Heart right ventricle (tissue), 16 donors: Measurements from ENCODE around the gene PDE2A. TPM values are rescaled to one million over a fixed set of nuclear protein-coding genes. Genes with fewer than 3 reads are reported as not detected.

Experiments
- ATAC-seq, 8 donors: fragments of 200-7000 bp; cut with Tn5 transposase; one replicate each; pipeline ENCODE4 v1.9.1; 2020; ENCODE audit warnings: mild to moderate bottlenecking in 8 of 8, moderate library complexity in 8 of 8, moderate number of reproducible peaks in 1 of 8
- DNase-seq, 2 donors: peaks; one replicate each; pipeline ENCODE4 v3.0.0-alpha.2; 2020
- H3K27ac ChIP-seq, 10 donors: fragments of 200-600 bp; sonication (generic) in 2 of 10; one replicate each; pipeline versions ENCODE4 v1.5.0 to v1.8.0; 2020 to 2022; ENCODE audit warnings: mild to moderate bottlenecking in 3 of 10
- H3K27me3 ChIP-seq, 7 donors: fragments of 200-600 bp; one replicate each; pipeline ENCODE4 v1.8.0; 2021 to 2022; ENCODE audit warnings: mild to moderate bottlenecking in 2 of 7
- H3K36me3 ChIP-seq, 9 donors: fragments of 200-600 bp; sonication (generic) in 1 of 9; one replicate each; pipeline versions ENCODE4 v1.5.0 to v1.8.0; 2020 to 2022; ENCODE audit warnings: mild to moderate bottlenecking in 2 of 9
- H3K4me1 ChIP-seq, 9 donors: fragments of 200-600 bp; sonication (generic) in 1 of 9; one replicate each; pipeline versions ENCODE4 v1.5.0 to v1.8.0; 2020 to 2022; ENCODE audit warnings: mild to moderate bottlenecking in 4 of 9
- H3K4me3 ChIP-seq, 10 donors: fragments of 200-600 bp; sonication (generic) in 2 of 10; one replicate each; pipeline versions ENCODE4 v1.5.0 to v1.8.0; 2020 to 2022; ENCODE audit warnings: mild to moderate bottlenecking in 7 of 10, moderate library complexity in 2 of 10
- H3K9me3 ChIP-seq, 11 donors: fragments of 200-600 bp in 10 of 11; sonication (generic) in 2 of 11; one replicate each; pipeline versions ENCODE4 v1.5.0 to v1.8.0; 2013 to 2022; ENCODE audit warnings: mild to moderate bottlenecking in 2 of 11, control low read depth in 1 of 11, moderate library complexity in 1 of 11
- WGBS, 2 donors: extraction: QIAGEN DNeasy Blood & Tissue Kit; methylation state at CpG; one replicate each; pipeline ENCODE4 v1.1.7; 2013; ENCODE audit warnings: inconsistent platforms in 1 of 2; 5-methylcytosine and 5-hydroxymethylcytosine counted together
- intact Hi-C, 10 donors: fragments of 100-400 bp; cut with DNase I; formaldehyde crosslinking; loops; one replicate each; pipeline versions ENCODE4 v1.11.1 to v1.14.2; 2022
- polyA plus RNA-seq, 2 donors: library from polyadenylated mRNA; stranded (reverse); fragments of 200-250 nt; gene quantifications; one replicate each; pipeline ENCODE4 v1.2.3, GENCODE V29; 2013
- total RNA-seq, 10 donors: library from RNA; stranded (reverse); fragmentation: NEBNext Ultra II Directional in 3 of 10; extraction: Animal tissue kit (Norgen Biotek cat#: 25700) in 3 of 10; gene quantifications; one replicate each; pipeline versions ENCODE4 v1.2.1 to v1.2.4, GENCODE V29; 2021 to 2023
- TF ChIP-seq, protein P1 (sequence below), 9 donors: fragments of 200-600 bp; sonication (generic) in 2 of 9; IDR thresholded peaks; one replicate each; pipeline versions ENCODE4 v1.5.0 to v1.8.0; 2021 to 2022; ENCODE audit warnings: antibody characterized with exemption in 9 of 9, mild to moderate bottlenecking in 5 of 9, moderate library complexity in 1 of 9
- donor health status: Arrhythmogenic right ventricular cardiomyopathy.
- donor health status: ischemic (EF 13 %, LVEDD 7.1; RV severe dilation, severe dysfunction).
- donor health status: healthy with polysubstance abuse.
- donor health status: DM: no; HTN: yes; CAD: no.
- donor health status: DM: no; HTN: no; CAD: no.
- donor health status: ischemic (EF 25% LVEDD 6.9; RV normal size, moderate dysfunction).
- donor health status: ischemic (EF 25% LVEDD 5.7; RV mildly dilated, moderate dysfunction).
- donor health status: healthy.
- donor health status: DM: yes; HTN: yes; CAD: no.
- donor health status: Ischemic cardiomyopathy.
- donor health status: ischemic (EF 35%, LVEDD 5.7; RV mildly dilated, moderate dysfunction).
- donor health status: nonischemic (EF 11% LVEDD 7.7; RV severe dilation, severe dysfunction).
- donor health status: DM: yes; HTN: yes; CAD: no.
- donor health status: PGD.
- donor health status: ischemic (EF 29% LVEDD 5.4; RV normal size, mild dysfunction).
- donor health status: nonischemic (EF 23%, LVEDD 6.1; RV moderate dilation, normal function).

Gene PDE2A
- total and polyA plus RNA-seq, 12 donors = 10.4 to 47.6 (median 30.2) TPM

DNA sequence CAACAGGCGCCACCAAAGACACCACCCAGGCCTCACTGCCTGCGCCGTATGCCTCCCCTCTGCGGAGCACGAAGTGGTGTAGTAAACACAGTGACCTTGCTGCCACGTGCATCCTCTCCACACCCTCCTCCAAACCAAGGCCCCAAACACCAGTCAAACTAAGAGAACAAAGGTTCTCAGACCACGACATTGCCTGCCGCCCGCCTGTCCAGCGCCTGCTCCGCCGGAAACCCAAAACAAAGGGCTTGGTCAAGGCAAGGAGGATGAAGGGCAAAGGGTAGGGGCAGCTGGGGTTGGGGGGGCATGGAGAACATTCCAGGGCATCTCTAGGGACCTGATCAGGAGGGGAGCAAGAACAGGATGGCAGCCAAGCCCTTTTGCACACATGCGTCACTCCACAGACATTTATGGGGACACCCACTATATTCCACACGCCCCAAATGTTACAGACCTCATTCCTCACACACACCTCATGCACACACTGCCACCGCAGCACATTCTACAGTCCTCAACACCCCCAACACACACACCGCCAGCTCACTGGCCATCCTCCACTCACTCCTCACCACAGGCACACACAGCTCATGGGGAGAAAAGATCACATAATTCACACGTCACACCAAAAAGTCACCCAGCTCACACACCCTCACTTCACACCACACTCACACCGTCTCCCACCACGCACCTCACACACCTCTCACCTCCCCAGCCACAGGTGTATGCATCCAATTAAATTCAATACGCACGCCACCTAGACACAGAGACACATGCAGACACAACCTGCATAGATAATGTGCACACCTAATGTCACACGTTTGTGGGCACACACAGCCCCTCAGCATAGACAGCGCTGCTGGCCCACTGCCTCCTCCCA lies 34.5 kb downstream of the PDE2A start:
- intact Hi-C loops = loop anchor here in 6 of 10 donors (5.0 to 10.0 kb wide), 3 partner anchors 52 to 165 kb away; no protein-coding TSS in a partner anchor
- TF ChIP-seq, protein P1, sequence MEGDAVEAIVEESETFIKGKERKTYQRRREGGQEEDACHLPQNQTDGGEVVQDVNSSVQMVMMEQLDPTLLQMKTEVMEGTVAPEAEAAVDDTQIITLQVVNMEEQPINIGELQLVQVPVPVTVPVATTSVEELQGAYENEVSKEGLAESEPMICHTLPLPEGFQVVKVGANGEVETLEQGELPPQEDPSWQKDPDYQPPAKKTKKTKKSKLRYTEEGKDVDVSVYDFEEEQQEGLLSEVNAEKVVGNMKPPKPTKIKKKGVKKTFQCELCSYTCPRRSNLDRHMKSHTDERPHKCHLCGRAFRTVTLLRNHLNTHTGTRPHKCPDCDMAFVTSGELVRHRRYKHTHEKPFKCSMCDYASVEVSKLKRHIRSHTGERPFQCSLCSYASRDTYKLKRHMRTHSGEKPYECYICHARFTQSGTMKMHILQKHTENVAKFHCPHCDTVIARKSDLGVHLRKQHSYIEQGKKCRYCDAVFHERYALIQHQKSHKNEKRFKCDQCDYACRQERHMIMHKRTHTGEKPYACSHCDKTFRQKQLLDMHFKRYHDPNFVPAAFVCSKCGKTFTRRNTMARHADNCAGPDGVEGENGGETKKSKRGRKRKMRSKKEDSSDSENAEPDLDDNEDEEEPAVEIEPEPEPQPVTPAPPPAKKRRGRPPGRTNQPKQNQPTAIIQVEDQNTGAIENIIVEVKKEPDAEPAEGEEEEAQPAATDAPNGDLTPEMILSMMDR (IDR thresholded peaks at IDR 0.05) = no peak
- ATAC-seq = peak in 7 of 8 donors; percentile 36 to 70 (median 52)
- WGBS, 2 donors = 60 to 65% methylated on average over 23 of the region's 23 CpGs
- peak; percentile 52 for DNase-seq
- H3K9me3 ChIP-seq = no peaks in the 10 kb centered on the region
- peak overlapping the region in 8 of 10 donors; percentile 63 to 75 (median 73) for H3K4me3 ChIP-seq
- peaks cover 14 to 81% (median 56%) of the 10 kb centered on the region in 9 donors for H3K4me1 ChIP-seq
- H3K27me3 ChIP-seq = peaks cover 0 to 50% (median 0%) of the 10 kb centered on the region in 7 donors
- H3K27ac ChIP-seq = peak overlapping the region in 8 of 10 donors; percentile 25 to 87 (median 62)
- H3K36me3 ChIP-seq = no peaks in the 10 kb centered on the region

DNA sequence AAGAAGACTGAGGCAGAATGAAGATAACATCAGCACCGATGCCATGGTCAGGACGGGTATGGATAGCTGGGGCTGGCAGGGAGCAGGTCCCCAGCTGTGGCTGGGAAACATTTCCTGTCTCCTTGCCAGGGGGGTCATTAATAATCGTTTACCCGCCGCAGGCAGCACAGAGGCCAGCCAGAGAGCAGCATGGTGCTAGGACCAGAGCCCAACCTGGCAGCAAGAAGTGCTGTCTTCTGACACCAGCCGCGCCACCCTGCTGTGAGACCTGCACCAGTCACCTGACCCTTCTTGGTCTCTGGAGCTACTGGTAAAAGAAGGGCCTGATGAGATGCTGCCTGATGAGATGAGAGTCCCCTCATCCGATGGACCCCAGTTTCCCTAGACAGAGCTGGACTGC lies 36.3 kb downstream of the PDE2A start:
- Histone ChIP-seq H3K27ac (peak overlapping the region in 3 of 10 donors; percentile 24 to 87 (median 80)), H3K27me3 (peaks cover 0 to 50% (median 0%) of the 10 kb centered on the region in 7 donors), H3K4me1 (peaks cover 20 to 93% (median 65%) of the 10 kb centered on the region in 9 donors), H3K9me3 (no peaks in the 10 kb centered on the region), H3K4me3 (no peak overlapping the region), H3K36me3 (no peaks in the 10 kb centered on the region)
- intact Hi-C loops = no loop called here
- TF ChIP-seq, protein P1 (IDR thresholded peaks at IDR 0.05) = no peak
- ATAC-seq (no peak), DNase-seq (no peak)
- 65 to 80% methylated on average over 8 of the region's 8 CpGs for WGBS, 2 donors

DNA sequence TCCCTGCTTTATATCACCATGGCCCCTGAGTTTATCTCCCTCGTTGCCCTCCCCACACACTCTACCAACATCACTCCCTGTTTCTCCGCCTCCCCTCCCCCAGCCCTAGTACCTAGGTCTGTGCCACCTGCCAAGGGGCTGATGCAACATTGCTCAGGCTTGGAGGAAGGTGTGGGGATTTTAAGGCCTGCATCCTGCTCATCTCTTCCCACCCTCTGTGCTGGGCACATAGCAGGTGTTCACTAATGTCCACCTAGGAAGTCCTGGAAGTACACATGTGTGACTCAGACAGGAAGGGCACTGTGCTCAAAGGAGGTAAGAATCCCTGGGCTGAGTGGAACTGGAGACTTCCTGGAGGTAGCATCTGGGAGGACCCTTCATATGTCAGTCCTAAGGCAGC lies 37.0 kb downstream of the PDE2A start:
- Histone ChIP-seq H3K9me3 (no peaks in the 10 kb centered on the region), H3K4me1 (peaks cover 20 to 95% (median 66%) of the 10 kb centered on the region in 9 donors), H3K27me3 (peaks cover 0 to 43% (median 0%) of the 10 kb centered on the region in 7 donors), H3K36me3 (no peaks in the 10 kb centered on the region), H3K27ac (peak overlapping the region in 8 of 10 donors; percentile 24 to 90 (median 82)), H3K4me3 (no peak overlapping the region)
- DNase-seq = no peak
- ATAC-seq = no peak
- intact Hi-C loops = no loop called here
- WGBS, 2 donors = 69 to 74% methylated on average over 2 of the region's 2 CpGs
- TF ChIP-seq, protein P1 (IDR thresholded peaks at IDR 0.05) = no peak

DNA sequence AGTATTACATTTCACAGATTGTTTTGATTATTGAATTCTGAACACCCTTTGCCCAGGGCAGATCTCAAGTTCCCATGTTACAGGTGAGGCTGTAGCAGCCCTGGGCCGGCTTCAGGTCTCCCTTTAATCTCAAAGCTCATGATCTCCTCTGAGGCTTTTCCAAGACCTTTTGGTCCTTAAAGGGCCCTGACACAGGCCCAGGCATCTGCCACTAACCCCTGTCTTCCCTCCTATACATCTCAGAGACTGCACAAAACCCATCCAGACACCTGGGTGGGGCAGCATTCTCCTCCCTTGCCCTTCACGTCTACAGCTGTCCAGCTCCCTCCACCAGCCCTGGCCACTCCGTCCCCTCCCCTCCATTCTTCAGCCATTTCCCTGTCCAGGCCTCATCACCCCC lies 37.8 kb downstream of the PDE2A start:
- TF ChIP-seq, protein P1 (IDR thresholded peaks at IDR 0.05) = no peak
- peaks cover 0 to 35% (median 0%) of the 10 kb centered on the region in 7 donors for H3K27me3 ChIP-seq
- H3K4me1 ChIP-seq = peaks cover 21 to 95% (median 69%) of the 10 kb centered on the region in 9 donors
- ATAC-seq (no peak), DNase-seq (no peak)
- no peaks in the 10 kb centered on the region for H3K36me3 ChIP-seq
- no peak overlapping the region for H3K4me3 ChIP-seq
- no peaks in the 10 kb centered on the region for H3K9me3 ChIP-seq
- H3K27ac ChIP-seq = peak overlapping the region in 8 of 10 donors; percentile 61 to 90 (median 82)
- 65 to 70% methylated on average over 3 of the region's 3 CpGs for WGBS, 2 donors
- intact Hi-C loops = no loop called here
